HG03159 (cell line): ENCODE measurements around the gene UCK2.

ENCODE experiments used
- ATAC-seq: cut with Tn5 transposase; IDR thresholded peaks from one replicate; pipeline ENCODE4 v1.9.1; 2021; ENCODE audit warnings: mild to moderate bottlenecking, moderate library complexity; ENCODE audit not compliant: unreplicated experiment

The UCK2 gene

DNA sequence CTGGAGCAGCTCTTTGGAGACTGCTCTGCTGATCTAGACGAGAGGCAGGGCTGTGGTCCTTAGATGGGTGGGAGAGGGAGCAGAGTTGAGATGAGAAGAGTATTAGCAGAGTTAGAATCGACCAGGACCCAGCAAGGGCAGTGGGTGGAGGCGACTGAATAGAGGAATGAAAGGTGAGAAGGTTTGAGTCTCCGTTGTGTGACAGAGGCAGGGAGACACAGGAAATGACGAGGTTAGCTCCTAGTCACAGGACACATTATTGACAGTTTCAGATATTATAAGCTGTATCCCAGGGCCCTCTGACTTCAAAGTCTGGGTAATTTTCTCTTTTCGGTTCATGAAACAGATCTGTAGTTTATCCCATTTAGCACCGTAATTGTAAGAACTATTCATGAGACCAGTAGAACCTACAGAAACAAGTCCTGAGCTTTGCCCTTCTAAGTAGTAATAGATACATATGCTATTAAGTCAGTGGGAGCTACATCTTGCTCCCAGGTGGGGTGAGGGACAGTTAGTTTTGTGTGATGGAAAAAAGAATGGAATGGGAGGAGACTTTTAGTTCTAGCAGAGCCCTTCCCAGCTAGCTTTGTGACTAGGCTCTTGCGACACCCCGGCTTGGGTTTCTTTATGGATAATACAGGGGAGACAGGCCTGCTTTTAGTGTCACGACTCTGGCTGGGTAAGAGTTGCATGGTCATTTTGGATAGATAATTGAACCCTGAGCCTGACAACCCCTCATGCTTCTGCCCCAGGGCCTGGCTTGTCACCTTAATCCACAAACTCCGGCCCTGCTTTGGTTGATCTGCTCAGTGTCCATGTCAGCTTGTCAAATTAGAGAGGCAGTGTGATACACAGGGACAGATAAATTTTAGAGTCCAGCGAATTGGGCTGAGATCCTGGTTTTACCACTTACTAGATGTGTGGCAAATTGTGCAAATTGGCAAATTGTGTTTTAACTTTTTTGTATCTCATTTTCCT is 70.2 kb downstream of the UCK2 start:
- no peak for ATAC-seq

DNA sequence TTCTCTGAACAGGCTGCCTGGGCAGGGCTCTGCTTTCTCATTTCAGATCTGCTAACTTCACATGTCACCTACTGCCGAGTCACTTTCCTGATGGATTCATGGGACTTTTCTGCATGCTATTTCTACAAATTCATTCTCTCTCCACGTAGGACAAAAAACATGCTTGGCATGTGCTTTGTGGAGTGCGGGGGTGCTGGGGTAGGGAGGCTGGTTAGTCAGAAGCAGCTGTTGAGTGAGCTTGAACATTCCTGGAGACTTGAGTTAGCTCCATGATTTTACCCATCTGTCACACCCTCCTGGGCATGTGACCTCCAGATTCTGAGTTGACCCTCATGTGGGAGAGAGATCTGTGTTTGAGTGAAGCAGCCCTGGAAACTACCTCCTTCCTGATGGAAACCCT is 71.4 kb downstream of the UCK2 start:
- no peak for ATAC-seq

DNA sequence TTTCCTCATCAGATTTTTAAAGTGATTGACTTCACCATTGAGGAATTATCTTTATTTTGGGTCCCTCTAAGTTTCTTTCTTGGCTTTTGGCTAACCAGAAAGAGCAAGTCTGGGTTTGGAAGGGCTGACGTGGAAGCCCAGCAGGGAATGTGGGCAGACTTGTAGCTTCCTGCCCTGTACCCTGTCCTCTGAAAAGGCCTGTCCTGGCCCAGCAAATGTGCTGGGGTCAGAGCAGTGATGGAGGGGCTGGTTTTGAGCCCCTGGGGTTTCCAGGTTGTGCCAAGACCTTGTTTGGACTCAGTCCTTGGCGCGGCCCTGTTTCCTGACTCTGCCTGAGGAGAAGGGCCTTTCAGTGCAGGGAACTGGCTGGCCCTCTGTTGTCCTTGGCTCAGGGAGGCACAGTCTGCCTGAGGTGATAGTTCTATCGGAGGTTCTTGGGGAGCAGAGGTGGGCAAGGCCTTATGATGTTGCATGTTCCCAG is 72.1 kb downstream of the UCK2 start:
- ATAC-seq: no peak

DNA sequence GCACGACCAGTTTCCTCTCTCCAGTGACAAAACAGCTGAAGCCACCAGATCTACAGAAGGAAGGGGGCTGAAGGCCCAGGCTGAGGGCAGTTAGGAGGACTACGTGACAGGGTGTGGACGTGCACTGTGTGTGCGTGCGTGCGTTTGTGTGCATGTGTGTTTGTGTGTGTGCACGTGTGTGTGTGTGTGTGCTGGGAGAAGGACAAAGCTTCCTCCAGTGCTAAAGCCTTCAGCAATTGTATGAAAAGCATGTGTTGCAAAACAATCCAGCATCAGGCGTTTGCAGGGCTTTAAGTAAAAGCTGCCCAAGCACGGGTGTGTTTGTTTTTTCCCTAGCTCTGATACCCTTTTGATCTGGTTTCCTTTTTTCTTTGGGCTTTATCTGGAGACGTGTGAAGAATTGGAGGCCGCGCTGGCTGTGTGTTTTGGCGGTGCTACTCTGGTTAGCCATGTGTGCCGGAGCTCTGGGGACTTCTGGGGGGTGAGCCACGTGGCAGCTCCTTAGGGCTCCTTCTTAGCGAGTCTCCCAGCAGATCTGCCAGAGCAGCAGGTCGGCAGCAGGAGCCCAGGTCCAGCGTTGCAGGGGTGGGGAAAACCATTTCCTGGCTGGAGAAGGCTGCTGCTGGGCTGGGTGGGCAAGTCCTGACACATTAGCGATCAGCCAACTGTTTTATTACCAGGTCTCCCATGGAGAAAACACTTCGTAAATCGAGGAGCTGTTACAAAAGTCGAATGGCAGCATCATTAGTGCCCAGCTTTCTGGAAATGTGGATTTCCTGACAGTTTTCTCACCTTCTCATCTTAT is 73.4 kb downstream of the UCK2 start:
- no peak for ATAC-seq

DNA sequence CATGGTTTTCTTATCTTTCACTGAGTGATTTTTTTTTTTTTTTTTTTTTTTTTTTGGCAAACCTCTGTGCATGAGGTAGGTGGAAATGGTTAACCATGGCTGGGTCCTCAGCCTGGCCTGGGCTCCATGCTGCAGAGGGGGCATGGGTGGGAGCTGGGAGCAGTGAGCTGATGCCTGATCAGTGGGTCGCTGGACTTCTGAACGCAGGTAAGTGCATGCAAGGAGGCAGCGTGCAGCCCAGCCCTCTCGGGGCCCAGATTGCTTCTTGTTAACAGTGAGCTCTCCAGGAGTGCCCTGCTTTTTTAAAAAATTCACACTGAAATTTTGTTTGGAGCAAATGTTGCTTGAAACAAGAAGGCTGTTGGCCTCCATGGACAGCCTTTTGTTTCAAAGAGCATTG is 75.2 kb downstream of the UCK2 start:
- ATAC-seq: no peak

DNA sequence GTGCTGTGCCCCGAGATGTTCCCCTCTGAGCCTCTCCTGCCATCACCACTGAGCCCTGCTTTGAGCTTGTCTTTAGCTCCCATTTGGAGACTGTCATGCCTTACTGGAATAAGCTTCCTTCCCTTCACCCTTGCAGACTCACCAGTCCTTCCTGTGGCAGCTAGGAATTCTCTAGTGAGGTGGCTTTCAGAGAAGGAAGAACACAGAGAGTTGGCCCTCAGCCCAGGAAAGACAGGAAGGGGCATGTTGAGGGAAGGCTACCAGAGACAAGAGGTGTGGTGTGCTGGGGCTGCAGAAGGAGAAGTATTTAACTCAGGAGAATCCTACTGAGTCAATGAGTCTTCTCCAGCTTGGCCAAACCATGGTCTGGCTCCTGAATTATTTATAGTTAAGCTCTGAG is 76.3 kb downstream of the UCK2 start:
- no peak for ATAC-seq

DNA sequence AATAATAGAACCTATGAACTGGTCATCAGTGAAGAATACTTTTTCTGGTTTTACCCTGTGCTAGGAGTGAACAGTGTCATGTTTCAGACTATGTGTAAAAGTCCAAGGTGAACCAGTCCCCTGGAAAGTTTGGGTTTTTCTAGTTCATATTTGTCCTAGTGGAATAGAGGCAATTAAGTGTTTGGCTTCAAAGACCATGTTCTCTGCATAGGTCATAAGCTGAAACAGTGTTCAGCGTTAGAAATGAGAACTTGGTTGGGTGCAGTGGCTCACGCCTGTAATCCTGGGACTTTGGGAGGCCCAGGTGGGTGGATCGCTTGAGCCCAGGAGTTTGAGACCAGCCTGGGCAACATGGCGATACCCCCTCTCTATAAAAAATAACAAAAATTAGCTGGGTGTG is 77.5 kb downstream of the UCK2 start:
- no peak for ATAC-seq

DNA sequence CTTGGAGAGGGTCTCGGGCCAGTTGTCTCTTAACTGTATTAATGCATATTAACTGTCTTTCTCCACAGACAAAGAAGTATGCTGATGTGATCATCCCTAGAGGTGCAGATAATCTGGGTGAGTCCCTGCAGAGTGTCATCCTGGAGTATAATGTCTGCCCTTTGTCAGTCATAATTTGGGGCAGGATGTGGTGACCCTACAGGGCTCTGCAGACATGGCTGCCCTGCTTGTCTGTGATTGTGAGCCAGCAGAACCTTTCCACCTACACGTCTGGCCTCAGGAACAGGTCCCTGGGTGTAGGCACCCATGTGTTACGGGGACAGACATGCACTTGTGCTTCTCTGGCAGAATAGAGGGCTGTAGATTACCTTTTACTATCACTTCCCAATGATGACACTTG is 78.4 kb downstream of the UCK2 start:
- no peak for ATAC-seq

DNA sequence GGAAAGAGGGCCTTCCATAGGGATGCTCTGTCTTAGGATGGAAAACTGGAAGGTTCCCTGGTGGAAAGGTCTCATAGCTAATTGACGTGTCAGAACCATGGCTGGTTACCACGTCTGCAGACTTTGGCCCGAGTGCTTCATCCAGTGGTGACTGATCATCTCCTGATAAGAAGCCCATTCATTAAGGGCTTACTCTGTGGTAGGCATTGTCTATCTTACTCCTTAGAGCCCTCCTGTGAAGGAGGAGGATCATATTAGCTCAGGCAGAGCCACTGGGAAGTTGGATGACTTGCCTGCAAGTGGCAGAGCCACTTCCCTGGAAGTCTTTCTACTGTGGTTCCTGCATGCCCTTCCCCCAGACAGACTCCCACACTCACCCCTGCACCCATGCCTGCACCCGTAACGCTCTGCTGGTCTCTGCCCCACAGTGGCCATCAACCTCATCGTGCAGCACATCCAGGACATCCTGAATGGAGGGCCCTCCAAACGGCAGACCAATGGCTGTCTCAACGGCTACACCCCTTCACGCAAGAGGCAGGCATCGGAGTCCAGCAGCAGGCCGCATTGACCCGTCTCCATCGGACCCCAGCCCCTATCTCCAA is 79.9 kb downstream of the UCK2 start:
- no peak for ATAC-seq

DNA sequence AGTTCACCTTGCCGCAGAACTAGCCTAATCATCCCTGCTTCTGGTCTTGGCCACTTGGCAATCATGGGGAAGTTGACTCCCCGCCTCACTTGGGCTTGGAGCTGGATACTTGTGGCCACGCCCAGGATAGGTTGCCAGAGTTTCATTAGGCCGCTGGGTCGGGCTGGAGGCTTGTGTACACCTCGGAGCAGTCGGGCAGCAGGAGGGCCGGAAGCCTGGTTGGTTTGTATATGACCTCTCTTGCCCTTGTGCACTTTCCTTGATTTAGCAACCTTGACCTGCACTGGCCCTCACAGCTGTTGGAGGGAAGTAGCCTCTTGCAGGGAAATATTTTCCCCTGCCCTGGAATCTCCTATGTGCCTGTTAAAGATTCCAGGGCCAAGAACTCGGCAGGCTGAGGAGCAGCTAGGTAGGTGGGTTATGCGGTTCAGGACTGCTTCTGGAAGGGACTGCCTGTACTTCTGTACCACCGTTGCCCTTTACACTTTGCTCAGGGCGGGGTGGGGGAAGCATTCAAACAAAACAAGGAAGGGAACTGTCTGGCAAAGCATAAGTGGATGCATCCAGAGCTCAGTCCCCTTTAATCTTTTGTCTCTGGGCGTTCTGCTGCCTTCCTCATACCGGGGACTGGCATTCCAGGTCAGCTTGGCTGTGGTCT is 83.5 kb downstream of the UCK2 start:
- no peak for ATAC-seq

DNA sequence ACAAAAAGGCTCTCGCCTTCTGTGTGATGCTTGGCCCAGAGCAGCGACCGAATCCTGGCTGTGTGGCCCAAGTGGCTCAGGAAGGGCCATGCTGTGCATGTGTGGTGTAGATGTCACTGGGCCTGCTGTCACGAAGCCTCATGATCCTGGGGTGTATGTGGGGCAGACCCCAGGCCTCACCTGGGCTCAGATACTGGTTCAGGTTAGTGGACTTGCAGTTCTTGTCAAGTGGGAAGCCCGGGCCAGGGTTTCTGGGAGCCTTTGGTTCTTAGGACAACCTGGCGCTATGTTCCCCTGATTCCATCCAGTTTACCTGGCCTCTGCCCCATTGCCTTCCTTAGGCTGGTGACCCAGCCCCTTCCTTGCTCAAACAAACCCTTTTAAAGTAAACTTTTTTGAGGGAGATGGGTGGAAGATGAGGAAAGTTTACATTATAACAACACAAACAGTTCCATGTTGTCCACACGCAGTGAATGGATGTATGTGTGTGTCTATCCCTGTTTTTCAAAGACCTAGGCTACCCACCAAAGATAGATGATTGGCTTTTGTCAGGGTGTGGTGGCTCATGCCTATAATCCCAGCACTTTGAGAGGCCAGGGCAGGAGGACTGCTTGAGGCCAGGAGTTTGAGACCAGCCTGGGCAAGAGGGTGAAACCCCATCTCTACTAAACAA is 84.3 kb downstream of the UCK2 start:
- ATAC-seq: no peak

DNA sequence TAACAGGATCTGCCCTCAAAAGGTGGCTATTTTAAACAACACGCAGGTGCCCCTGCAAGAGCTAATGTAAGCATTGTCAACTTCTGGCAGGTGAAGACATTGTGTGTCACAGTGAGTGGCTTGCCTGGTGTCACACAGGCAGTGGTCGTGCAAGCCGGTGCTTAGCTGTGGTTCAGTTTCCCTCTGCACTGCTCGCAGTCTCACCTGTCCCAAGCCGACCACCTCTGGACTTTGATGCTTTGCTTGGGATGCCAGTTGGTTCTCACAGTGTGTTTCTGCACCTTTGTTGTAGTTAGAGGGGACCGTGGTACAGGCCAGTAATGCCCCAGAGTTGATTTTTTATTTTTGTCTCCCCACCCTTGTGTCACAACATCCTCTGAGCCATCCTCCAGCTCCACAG is 85.2 kb downstream of the UCK2 start:
- ATAC-seq: no peak

DNA sequence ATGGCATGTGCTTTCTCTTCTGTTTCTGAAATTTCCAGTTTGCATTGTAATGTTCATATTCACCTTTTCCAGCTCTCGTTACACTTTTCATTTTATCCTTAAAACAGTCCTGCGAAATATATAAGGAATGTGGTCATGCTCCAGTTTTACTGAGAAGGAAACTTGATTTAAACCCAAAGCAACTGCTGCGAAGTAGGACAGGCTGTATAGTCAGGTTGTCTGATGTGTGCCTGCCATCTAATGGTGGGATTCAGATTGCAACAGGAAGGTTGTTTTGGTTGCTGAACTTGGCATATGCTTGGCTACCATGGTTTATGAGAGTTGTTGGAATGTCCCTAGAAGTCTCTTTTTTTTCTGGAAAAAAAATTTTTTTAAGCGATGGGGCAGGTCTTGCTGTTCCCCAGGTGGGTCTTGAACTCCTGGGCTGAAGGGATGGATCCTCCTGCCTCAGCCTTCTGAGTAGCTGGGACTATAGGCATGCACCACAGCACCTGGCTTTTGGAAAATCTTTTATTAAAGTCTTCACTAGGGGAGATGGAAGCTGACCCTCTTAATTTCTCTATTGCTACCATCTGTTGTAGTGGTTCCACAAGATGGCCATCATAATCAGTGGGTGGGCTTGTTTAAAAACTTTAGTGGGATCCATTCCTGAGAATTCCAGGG is 86.9 kb downstream of the UCK2 start:
- peak; percentile 87 for ATAC-seq

DNA sequence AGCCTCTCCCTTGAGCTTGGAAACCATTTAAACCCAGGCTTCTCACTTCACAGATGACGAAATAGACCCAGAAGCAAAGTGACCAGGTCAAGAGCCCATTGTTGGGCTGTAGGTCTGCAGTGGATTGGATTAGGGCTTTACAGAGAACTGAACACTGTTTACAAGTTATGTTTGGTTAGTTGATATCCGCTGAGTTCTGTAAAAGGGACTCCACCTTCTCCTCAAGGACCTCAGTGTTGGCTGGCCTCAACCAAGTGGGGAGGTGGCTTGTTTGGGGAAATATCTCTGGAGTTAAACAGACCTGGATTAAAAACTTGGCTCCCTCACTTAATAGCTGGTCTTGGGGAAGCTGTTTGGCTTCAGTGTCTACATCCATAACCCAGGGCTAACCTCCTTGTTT is 88.1 kb downstream of the UCK2 start:
- ATAC-seq: no peak

DNA sequence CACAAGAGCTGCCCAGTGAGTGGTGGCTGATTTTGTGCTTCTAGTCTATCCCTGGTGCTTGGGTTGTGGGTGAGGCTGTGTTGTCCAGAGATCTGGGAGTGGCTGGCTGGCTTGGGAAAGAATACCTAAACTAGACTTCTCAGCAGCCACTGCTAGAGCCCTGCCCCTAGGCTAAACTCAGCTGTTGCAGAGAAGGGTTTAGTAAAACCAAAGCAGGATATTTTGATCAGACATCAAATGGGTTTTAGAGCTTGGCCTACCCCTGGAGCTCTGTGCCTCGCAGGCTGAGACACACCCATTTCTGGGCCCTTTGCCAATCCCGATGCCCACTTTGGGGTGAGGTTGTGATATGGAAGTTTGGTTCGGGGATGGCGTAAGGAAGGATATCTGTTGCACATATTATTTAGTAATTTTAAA is 88.5 kb downstream of the UCK2 start:
- ATAC-seq: no peak

DNA sequence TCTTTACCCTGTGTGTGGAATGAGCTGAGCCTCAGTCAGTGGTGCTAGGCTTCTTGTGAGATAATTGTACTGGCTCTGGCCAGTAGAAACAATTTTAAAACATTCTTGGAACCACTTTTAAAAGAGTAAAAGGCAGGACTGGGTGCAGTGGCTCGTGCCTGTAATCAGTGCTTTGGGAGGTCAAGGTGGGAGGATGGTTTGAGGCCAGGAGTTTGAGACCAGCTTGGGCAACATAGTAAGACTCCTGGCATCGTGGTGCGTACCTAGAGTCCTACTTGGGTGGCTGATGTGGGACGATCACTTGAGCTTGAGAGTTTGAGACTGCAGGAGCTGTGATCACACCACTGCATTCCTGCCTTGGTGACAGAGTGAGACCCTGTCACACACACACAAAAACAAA is 89.8 kb downstream of the UCK2 start:
- ATAC-seq: no peak

DNA sequence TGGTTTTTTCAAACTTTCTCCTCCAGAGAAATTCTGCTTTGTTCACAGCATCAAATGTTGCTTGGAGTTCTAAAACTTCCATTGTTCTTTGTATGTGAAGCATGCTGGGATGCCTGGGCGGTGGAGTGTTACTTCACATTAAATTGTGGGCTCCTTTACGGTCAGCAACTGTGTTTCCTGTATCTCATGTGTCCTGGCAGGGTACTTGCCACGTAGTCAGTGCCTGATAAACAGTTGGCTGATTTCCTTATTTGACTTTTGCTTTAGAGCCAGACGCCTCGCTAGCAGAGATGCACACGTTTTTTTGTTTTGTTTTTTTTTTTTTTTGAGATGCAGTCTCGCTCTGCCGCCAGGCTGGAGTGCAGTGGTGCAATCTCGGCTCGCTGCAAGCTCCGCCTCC is 96.7 kb downstream of the UCK2 start:
- ATAC-seq: no peak

DNA sequence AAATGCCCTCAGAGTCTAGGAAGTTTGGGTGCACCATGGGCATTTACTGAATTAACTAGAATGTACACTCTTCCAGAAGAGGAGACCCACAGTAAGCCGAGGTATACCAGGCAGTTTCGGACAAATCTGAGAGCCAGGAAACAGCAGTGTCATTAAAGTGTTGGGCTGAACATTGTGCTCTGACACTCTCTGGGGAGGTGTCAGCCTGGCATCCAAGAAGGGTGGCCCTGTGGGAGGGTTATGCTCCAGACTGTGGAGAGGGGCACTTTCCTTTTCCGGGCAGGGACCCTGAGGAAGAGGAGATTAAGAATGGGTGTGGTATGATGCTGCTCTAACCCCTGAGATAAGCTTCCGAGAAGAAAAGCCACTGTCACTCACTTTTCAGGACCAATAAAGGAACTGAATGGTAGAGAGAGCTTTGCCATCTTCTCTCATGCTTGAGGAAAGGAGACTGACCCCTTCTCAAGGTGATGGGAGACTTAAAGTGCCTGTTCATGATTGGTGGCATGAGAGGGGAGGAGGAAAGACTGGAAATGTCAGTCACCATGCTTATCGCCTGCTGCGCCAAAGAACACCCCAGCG is 98.2 kb downstream of the UCK2 start:
- ATAC-seq: no peak

DNA sequence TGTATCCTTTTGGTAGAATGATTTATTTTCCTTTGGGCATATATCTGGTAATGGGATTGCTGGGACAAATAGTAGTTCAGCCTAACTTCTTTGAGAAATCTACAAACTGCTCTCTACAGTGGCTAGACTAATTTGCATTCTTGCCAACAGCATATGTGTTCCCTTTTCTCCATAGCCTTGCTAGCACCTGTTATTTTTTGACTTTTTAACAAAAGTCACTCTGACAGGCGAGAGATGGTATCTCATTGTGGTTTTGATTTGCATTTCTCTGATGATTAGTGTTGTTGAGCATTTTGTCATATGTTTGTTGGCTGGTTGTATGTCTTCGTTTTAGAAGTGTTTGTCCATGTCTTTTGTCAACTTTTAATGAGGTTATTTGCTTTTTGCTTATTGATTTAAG is 99.8 kb downstream of the UCK2 start:
- peak; percentile 66 for ATAC-seq
